GM21786 (cell line): ENCODE results near the gene CNST.
"Not testable (repeated sequence)": the region's sequence is repeated elsewhere in the genome, so short reads cannot be mapped to it uniquely, and the experiment has no call there.

Experiments used
- ATAC-seq: cut with Tn5 transposase; IDR thresholded peaks from one replicate; pipeline ENCODE4 v1.9.1; 2021; ENCODE audit not compliant: unreplicated experiment

CNST gene

DNA sequence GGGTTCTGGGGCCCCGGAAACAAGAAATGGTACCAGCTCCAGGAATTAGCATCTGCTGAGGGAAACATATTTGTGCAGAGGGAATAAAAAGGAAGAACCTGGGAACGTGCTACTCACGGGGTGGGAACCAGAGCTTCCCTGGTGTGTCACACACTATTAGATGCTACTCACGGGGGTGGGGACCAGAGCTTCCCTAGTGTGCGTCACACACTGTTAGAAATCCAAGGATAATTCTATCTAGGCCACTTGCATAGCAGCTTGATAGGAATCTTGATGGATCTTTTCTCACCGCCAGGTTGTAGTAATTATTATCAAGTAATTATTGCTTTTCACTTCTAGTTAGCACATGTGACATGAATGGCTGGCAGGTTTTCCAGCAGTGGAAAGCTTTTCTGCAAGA, 103.4 kb downstream of the CNST start:
- ATAC-seq: no peak

GRCh38 chr1:246674049-246674448, 107.8 kb downstream of the CNST start:
- no peak for ATAC-seq

GRCh38 chr1:246677842-246678241, 111.6 kb downstream of the CNST start:
- no peak for ATAC-seq

DNA sequence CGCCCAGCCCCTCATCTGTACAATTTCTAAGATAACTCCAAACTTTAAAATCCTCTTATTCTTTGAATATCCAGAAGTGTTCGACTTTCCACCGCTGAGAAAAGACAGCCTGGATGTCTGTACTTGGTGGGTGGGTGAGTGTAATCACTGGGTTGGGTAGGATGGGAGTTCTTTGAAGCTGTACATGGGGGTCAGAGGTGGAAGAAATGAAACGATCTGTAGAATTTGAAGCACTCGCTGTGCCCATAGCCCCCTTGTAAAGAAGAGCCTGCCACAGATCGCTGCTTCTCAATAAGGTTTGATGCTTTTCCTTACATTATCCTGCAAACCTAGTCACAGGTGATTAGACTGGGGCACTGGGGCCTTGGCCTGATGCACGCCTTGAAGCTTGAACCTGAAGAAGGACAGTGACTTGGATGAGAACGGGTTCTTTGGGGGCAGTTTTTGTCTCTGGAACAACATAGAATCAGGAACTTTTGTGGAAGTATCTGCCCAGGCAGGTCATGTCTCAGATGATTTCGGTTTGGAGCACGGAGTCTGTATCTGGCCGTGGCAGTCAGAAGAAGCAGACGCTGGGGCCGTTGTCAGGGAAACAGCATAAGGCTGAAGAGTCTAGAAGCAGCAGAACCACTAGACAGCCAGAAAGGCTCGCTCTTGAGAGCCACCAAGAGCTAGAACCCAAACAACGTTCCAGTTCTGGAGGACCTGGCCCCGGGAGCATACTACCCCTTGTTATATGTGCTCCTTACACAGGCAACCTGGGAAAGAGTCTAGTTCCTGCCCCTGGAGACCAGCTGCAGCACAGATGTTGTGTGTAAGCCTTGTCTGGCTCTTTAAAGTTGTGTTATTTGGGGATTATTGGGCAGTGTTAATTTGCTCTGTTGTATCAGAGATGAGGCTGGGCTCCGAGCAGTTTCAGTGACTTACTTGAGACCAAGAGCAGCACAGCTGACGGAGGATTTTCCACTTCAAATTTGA, 112.8 kb downstream of the CNST start:
- ATAC-seq: no peak

DNA sequence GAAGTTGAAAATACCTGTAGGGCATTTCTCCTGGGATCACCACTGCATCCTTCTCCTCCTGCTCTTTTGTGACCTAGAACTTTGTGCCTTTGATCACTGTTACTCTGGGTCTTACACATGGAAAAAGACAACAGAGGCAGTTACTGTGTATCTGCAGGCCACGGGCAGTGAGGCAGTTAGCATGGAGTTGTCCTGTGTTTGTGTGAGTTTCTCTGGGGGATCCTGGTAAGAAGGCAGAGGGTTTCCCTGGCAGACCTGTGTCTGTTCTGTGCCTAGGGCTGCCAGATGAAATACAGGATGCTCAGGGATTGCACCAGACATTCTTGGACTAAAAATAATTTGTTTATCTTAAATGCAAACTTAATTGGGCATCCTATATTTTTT, 113.5 kb downstream of the CNST start:
- ATAC-seq: no peak

- no peak for ATAC-seq
Measured at GRCh38 chr1:246680190-246680589, 113.9 kb downstream of the CNST start.

- no peak for ATAC-seq
Measured at GRCh38 chr1:246680696-246681130, 114.5 kb downstream of the CNST start.

GRCh38 chr1:246681900-246682895, 115.9 kb downstream of the CNST start:
- ATAC-seq: no peak

DNA sequence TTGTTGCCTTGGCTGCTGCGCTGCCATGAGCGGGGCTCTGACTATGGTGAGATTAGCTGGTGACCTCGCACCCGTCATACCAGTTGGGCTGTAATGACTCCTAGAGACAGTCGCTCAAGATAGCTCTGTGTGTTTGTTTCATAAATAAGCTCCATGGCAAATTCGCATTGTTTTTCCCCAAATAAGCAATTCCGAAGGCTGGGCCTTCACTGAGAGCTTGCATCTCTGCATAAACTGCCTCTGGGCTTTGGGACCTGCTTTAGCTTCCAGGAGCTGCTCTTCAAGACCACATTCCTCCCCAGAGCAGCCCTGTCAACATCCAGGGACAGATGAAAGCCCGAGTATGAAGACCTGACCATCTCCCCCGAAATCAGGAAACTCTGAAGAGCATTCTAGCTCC, 117.3 kb downstream of the CNST start:
- no peak for ATAC-seq

- ATAC-seq: no peak
Measured at GRCh38 chr1:246687002-246687401, 120.7 kb downstream of the CNST start.

GRCh38 chr1:246689409-246690008, 123.3 kb downstream of the CNST start:
- ATAC-seq: peak; percentile 98

- no peak for ATAC-seq
Measured at GRCh38 chr1:246690100-246690499, 123.8 kb downstream of the CNST start.

GRCh38 chr1:246691622-246692495, 125.6 kb downstream of the CNST start:
- no peak for ATAC-seq

GRCh38 chr1:246694213-246694895, 128.1 kb downstream of the CNST start:
- ATAC-seq: not testable (repeated sequence)

DNA sequence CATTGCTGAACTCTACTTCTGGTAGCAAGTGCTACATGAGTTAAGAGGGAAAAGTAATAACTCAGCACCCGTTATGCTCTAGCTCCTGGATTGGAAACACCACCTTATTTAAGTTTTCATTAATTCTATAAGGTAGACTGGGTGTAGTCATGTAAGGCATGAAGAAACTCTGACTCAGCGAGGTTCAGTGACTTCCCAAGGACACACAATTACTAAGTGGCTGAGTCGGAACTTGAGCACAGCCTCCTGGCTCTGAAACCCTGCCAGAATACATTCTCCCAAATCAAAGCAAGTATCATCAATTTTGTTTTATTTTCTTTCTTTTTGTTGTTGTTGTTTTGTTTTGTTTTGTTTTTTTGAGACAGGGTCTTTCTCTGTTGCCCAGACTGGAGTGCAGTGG, 128.9 kb downstream of the CNST start:
- no peak for ATAC-seq

DNA sequence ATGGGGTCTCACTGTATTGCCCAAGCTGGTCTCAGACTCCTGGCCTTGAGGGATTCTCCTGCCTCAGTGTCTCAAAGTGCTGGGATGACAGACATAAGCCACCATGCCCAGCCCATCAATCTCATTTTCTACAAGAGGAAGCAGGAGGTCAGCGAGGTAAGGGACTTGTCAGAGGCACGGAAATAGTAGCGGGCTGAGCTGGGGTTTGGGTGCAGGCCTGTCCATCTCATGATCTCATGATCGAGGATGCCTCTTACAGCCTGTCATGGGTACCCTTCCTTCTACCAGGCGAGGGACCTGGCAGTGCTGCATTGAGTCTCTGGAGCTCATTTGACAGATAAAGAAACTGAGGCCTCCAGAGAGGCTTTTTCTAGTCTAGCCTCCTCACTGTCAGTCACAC, 129.4 kb downstream of the CNST start:
- no peak for ATAC-seq

- ATAC-seq: no peak
Measured at GRCh38 chr1:246698466-246699094, 132.3 kb downstream of the CNST start.

DNA sequence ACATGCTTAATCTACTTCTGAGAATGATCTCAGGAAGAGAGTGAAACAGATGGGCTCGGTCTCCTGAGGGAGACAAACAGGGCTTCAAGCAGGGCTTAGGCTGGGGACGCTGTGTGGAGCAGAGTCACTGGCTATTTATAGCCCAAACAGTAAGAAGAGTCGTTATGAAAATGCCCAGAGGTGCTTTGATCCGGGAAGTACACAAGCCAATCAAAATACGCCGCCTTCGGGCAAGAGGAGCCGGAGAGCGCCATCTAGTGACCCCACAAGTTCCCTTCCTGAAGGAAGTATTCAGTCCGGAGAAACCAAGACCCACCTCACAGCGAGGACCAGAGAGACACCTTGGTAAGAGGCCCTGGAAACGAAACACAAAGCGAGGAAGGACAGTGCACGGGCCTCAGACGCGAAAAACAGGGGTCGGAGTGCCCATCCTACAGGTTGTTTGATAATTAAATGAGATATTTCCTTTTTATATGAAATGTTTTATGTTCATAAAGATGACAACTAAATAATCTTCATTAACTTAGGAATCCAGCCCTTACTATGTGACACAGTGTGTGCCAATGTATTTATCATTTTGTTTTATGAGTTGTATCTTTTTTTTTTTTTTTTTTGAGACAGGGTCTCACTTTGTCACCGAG, 133.0 kb downstream of the CNST start:
- ATAC-seq: peak; percentile 100

- ATAC-seq: no peak
Measured at GRCh38 chr1:246703581-246703980, 137.3 kb downstream of the CNST start.
